GM10266 (cell line): Measurements from ENCODE around the gene PTPRK.

Source experiments
- DNase-seq: peaks from one replicate; pipeline ENCODE4 v3.0.0; 2012; ENCODE audit errors: extremely low spot score
- TF ChIP-seq, protein P1 (sequence below): IDR thresholded peaks from 2 replicates; pipeline ENCODE4 v1.5.1; 2012; ENCODE audit warnings: mild to moderate bottlenecking, low read depth; ENCODE audit not compliant: control insufficient read depth, insufficient read depth; ENCODE audit errors: missing control alignments

The PTPRK gene

DNA sequence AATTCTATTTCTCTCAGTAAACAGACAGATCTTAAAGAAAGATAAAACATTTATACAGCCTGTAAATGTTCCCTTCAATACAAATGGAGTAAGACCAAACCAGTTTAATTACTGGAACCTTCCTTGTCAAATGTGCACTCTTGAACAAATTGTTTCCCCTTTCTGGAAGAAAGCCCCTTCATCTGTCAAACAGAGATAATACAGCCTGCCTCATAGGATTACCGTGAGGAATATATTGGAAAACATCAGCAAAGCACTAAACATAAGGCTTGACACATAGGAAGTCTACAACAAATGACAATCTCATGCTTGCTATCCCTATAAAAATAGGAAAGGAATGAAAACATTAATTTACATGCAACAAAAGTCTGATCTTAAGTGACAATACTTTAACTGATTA, 173.8 kb downstream of the PTPRK start:
- TF ChIP-seq, protein P1, sequence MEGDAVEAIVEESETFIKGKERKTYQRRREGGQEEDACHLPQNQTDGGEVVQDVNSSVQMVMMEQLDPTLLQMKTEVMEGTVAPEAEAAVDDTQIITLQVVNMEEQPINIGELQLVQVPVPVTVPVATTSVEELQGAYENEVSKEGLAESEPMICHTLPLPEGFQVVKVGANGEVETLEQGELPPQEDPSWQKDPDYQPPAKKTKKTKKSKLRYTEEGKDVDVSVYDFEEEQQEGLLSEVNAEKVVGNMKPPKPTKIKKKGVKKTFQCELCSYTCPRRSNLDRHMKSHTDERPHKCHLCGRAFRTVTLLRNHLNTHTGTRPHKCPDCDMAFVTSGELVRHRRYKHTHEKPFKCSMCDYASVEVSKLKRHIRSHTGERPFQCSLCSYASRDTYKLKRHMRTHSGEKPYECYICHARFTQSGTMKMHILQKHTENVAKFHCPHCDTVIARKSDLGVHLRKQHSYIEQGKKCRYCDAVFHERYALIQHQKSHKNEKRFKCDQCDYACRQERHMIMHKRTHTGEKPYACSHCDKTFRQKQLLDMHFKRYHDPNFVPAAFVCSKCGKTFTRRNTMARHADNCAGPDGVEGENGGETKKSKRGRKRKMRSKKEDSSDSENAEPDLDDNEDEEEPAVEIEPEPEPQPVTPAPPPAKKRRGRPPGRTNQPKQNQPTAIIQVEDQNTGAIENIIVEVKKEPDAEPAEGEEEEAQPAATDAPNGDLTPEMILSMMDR: no peak
- no peak for DNase-seq

DNA sequence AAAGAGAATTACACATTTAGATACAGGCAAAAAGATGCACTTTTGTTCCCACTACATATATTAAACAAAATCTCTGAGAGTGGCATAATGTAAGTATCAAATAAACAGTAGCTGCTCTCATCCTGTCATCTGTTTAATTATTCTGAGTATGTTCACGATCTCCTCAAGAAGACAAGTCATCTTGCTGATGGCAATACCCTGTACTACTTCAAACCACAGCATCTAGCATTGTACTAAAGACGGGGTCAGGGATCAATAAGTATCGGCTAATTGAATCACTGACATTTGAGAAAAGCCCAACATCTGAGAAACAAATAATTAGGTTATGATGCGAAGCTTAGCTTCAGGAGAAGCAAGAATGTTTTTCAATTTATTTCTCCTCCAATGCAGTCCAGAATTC, 175.1 kb downstream of the PTPRK start:
- TF ChIP-seq, protein P1: no peak

DNA sequence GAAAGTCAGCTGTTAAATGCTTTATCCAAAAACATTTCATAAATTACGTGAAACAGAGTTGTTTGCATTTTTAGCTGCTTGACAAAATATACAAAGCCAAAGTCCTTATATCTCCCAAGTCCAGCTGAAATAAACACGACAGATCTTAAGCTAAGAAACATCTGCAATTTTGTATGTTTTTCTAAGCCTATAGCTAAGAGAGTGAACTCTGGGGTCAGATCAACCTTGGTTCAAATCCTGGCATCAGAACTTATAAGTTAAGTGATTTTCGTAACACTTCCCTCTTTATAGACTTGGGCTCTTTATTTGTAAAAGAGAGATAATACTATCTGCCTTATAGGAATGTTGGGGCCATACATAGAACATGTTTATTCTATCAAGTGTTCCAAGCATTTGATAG, 176.7 kb downstream of the PTPRK start:
- DNase-seq: no peak

More for the DNA sequence above, 175.1 kb downstream of the PTPRK start:
- DNase-seq: no peak

DNA sequence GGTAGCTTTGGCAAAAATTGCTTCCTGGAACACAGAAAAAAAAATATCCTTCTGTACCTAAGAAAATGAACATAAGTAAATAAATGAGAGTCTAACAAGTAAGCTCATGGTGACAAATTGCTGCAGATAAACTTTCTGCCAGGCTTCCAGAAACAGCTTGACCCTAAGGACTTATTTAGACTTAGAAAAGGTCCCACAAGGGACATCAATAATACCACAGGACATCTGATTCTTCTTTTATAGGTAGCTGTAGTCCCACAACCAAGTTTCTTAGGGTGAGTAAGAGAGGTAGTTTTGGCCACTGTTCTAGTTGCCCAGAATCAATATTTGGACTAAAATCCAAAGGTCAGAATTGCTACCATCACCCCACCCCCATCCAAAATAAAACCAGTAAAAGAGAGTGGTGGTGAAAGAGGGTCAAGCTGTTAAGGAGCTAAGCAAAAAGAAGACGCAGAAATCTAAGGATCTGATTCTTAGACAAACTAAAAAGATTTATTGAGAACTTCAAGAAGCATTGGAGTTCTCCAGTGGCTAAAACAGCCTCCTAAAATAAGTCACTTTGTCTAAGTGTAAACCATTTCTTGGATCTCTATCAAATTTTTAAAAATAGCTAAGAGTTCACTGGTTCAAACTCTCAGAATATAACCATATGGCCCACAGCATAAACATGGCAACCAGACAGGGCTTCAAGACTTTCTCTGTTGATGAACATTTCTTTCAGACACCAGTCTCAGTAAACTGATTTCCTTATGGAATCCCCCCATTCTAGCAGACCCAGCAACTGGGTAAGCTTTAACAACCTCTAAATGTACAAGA, 180.6 kb downstream of the PTPRK start:
- TF ChIP-seq, protein P1: no peak
- DNase-seq: no peak

More for the DNA sequence above, 176.7 kb downstream of the PTPRK start:
- TF ChIP-seq, protein P1: no peak

DNA sequence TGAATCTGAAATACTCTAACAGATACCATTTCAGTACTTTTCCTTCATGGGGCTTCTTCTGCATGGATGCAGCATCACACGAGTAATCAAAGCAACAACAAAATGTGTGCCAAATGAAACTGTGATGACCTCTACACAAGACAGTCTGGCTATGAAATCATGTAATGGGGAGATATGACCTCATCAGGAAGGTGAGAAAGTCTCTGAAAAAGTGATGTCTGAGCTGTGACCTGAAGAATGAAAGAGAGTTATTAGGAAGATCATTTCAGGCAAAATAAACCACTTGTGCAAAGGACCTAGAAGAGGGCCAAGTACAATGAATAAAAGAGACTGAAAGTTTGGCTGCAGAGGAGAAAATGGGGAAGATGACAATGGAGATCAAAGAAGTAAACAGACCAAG, 182.8 kb downstream of the PTPRK start:
- no peak for DNase-seq
- TF ChIP-seq, protein P1: no peak

DNA sequence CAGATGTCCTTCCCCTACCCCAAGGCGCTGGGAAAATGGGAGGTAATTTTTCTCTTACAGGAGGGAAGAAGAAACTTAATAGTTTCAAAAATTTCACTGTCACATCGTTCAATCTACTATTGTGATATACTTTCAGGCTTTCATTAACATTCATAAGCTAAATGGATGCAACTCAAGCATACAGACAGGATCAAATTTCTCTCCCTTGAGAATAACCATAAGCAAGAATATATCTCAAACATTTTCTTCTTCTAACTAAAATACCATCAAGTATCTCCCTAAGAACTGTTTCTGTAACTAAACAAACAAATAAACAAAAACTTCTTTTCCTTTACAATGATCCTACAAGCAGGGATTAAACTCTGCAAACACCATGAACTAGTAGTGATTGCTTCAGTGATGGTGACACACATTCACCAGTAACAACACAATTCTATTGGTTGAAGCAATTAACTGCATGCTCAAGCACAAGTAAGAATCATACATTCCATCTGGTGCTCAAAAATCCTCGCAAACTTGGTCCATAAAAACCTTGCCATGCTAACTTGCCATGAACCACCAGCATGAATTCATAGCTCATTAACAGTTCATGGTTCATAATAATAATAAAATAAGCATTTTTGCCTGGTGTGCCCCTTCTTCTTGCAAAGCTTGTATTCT, 183.8 kb downstream of the PTPRK start:
- TF ChIP-seq, protein P1: no peak
- no peak for DNase-seq

DNA sequence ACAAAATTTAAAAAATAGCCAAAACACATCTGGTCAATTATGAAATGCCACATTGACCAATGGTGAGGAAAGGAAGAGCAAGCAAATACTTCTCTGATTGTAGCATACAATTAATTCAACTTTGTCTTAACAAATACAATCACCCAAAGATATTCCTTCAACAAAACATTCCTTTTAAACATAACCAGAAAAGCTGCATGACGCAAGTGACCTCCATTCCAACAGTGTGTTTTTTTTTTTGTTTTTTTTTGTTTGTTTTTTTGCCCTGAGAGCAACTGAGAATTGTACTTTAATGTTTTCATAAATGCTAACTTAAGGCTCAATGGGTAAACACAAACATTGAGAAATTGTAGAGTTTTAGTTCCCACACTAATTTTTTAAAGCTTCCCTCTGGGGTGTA, 184.4 kb downstream of the PTPRK start:
- TF ChIP-seq, protein P1: no peak
- DNase-seq: no peak
